Retinal pigment epithelial cell (primary cell): ENCODE measurements around the gene PPFIBP1.
"Not testable (repeated sequence)": the region's sequence is repeated elsewhere in the genome, so short reads cannot be mapped to it uniquely, and the experiment has no call there.

Source experiments
- DNase-seq: peaks from one replicate; pipeline ENCODE4 v3.0.0-alpha.2; 2010; ENCODE audit warnings: low read depth
- H3K4me3 ChIP-seq: 2 replicates; pipeline ENCODE4 v1.5.1; 2011; ENCODE audit warnings: mild to moderate bottlenecking, low read length, control low read depth, moderate library complexity
- CTCF ChIP-seq: conservative IDR thresholded peaks from 2 replicates; pipeline ENCODE4 v1.5.1; 2011; ENCODE audit warnings: low read depth, low read length, control low read depth, inconsistent platforms

The PPFIBP1 gene

GRCh38 chr12:27576667-27577347, 52.8 kb downstream of the PPFIBP1 start:
- H3K4me3 ChIP-seq = no peak overlapping the region
- TF ChIP-seq CTCF = no peak
- no peak for DNase-seq

- no peak for DNase-seq
- H3K4me3 ChIP-seq = no peak overlapping the region
- TF ChIP-seq CTCF = no peak
Measured at GRCh38 chr12:27577688-27578087, 53.7 kb downstream of the PPFIBP1 start.

- H3K4me3 ChIP-seq = no peak overlapping the region
- TF ChIP-seq CTCF = no peak
- DNase-seq = no peak
Measured at GRCh38 chr12:27578689-27579372, 54.8 kb downstream of the PPFIBP1 start.

- DNase-seq = no peak
- no peak overlapping the region for H3K4me3 ChIP-seq
- TF ChIP-seq CTCF = no peak
Measured at GRCh38 chr12:27580561-27581330, 56.7 kb downstream of the PPFIBP1 start.

GRCh38 chr12:27581331-27581671, 57.3 kb downstream of the PPFIBP1 start:
- not testable (repeated sequence) for H3K4me3 ChIP-seq, DNase-seq

GRCh38 chr12:27581833-27582232, 57.8 kb downstream of the PPFIBP1 start:
- DNase-seq, H3K4me3 ChIP-seq: not testable (repeated sequence)

- not testable (repeated sequence) for DNase-seq, H3K4me3 ChIP-seq
Measured at GRCh38 chr12:27582445-27582844, 58.4 kb downstream of the PPFIBP1 start.

GRCh38 chr12:27583057-27583797, 59.2 kb downstream of the PPFIBP1 start:
- no peak for DNase-seq
- TF ChIP-seq CTCF = no peak
- H3K4me3 ChIP-seq = no peak overlapping the region
